IMR-90 (cell line): ENCODE results near the gene PATJ. TPM values are rescaled to one million over a fixed set of nuclear protein-coding genes. Genes with fewer than 3 reads are reported as not detected.

Experiments
- ATAC-seq: fragments of 200-7000 bp; cut with Tn5 transposase; 2 replicates; pipeline ENCODE4 v1.9.1; 2020; ENCODE audit warnings: low read depth, mild to moderate bottlenecking, moderate library complexity
- BruUV-seq: library from RNA; stranded (reverse); fragments of 400-500 nt; replicated peaks from 2 replicates; lab custom pipeline; 2021; lab: Mats Ljungman, UMichigan
- CTCF ChIA-PET: fragments of 300-600 bp; formaldehyde crosslinking; extraction: SDS; loops from one replicate; lab custom pipeline; 2021; ENCODE audit warnings: antibody characterized with exemption; lab: Yijun Ruan, JAX
- POLR2A ChIA-PET: fragments of 300-600 bp; sonication (Branson Sonifier 250); formaldehyde crosslinking; loops from one replicate; lab custom pipeline; 2022; ENCODE audit warnings: antibody characterized with exemption; ENCODE audit not compliant: unreplicated experiment; lab: Charles Lee
- DNase-seq: peaks from one replicate; pipeline ENCODE4 v3.0.0; 2013
- H2AFZ ChIP-seq: replicated peaks from 2 replicates; pipeline ENCODE3; 2013; ENCODE audit warnings: low read length, mild to moderate bottlenecking; ENCODE audit not compliant: poor library complexity
- H2AK5ac ChIP-seq: 2 replicates; pipeline ENCODE4 v1.6.1; 2013; ENCODE audit warnings: low read depth, low read length, inconsistent platforms
- H2AK9ac ChIP-seq: replicated peaks from 2 replicates; pipeline ENCODE3; 2013; ENCODE audit warnings: mild to moderate bottlenecking, low read depth, low read length, moderate library complexity; ENCODE audit not compliant: poor library complexity
- H2BK120ac ChIP-seq: 2 replicates; pipeline ENCODE4 v1.6.1; 2013; ENCODE audit warnings: low read depth, low read length, inconsistent platforms
- H2BK15ac ChIP-seq: 3 replicates; pipeline ENCODE4 v1.6.1; 2013; ENCODE audit warnings: low read depth, low read length, inconsistent platforms
- H2BK20ac ChIP-seq: 2 replicates; pipeline ENCODE4 v1.6.1; 2013; ENCODE audit warnings: low read depth, mild to moderate bottlenecking, inconsistent platforms, low read length, moderate library complexity
- H2BK5ac ChIP-seq: 2 replicates; pipeline ENCODE4 v1.6.1; 2013; ENCODE audit warnings: mild to moderate bottlenecking, low read depth, low read length, inconsistent platforms; ENCODE audit not compliant: poor library complexity, severe bottlenecking
- H3K14ac ChIP-seq: replicated peaks from 2 replicates; pipeline ENCODE4 v1.6.1; 2013; ENCODE audit warnings: low read depth, low read length, inconsistent platforms
- H3K18ac ChIP-seq: 2 replicates; pipeline ENCODE4 v1.6.1; 2013; ENCODE audit warnings: low read depth, low read length, control low read depth
- H3K23ac ChIP-seq: 2 replicates; pipeline ENCODE4 v1.6.1; 2013; ENCODE audit warnings: low read depth, low read length, inconsistent platforms
- H3K27ac ChIP-seq: 2 replicates; pipeline ENCODE4 v1.5.1; 2013; ENCODE audit warnings: mild to moderate bottlenecking, control low read depth, low read length; ENCODE audit not compliant: insufficient read depth
- H3K27me3 ChIP-seq: 2 replicates; pipeline ENCODE4 v1.6.1; 2013; ENCODE audit warnings: low read length; ENCODE audit not compliant: control insufficient read depth, insufficient read depth
- H3K36me3 ChIP-seq: 2 replicates; pipeline ENCODE4 v1.6.1; 2013; ENCODE audit warnings: low read length, mixed read lengths; ENCODE audit not compliant: control insufficient read depth, insufficient read depth
- H3K4ac ChIP-seq: 2 replicates; pipeline ENCODE4 v1.6.1; 2013; ENCODE audit warnings: low read depth, low read length, inconsistent platforms
- H3K4me1 ChIP-seq: 2 replicates; pipeline ENCODE4 v1.6.1; 2013; ENCODE audit warnings: low read length, mixed read lengths; ENCODE audit not compliant: control insufficient read depth, insufficient read depth
- H3K4me2 ChIP-seq: 2 replicates; pipeline ENCODE4 v1.6.1; 2013; ENCODE audit warnings: low read depth, mild to moderate bottlenecking, control low read depth, low read length, moderate library complexity
- H3K4me3 ChIP-seq: 2 replicates; pipeline ENCODE4 v1.5.1; 2013; ENCODE audit warnings: low read depth, mild to moderate bottlenecking, control low read depth, low read length, moderate library complexity; ENCODE audit not compliant: insufficient read depth
- H3K56ac ChIP-seq: 2 replicates; pipeline ENCODE4 v1.6.1; 2013; ENCODE audit warnings: low read length, inconsistent platforms; ENCODE audit not compliant: insufficient read depth; ENCODE audit errors: extremely low read depth
- H3K79me1 ChIP-seq, 2 experiments: 2 replicates each; pipeline ENCODE4 v1.6.1; 2013; ENCODE audit warnings: low read length in 2 of 2, inconsistent platforms in 1 of 2, low read depth in 1 of 2
- H3K9ac ChIP-seq: 2 replicates; pipeline ENCODE4 v1.6.1; 2013; ENCODE audit warnings: low read depth, low read length, control low read depth
- H3K9me1 ChIP-seq: 2 replicates; pipeline ENCODE4 v1.6.1; 2013; ENCODE audit warnings: low read length, inconsistent platforms; ENCODE audit not compliant: insufficient read depth
- H3K9me3 ChIP-seq: 2 replicates; pipeline ENCODE4 v1.6.1; 2013; ENCODE audit warnings: low read length; ENCODE audit not compliant: control insufficient read depth, insufficient read depth
- H4K20me1 ChIP-seq: 2 replicates; pipeline ENCODE4 v1.6.1; 2013; ENCODE audit warnings: low read length, inconsistent platforms; ENCODE audit not compliant: insufficient read depth
- H4K5ac ChIP-seq: 2 replicates; pipeline ENCODE4 v1.6.1; 2013; ENCODE audit warnings: mild to moderate bottlenecking, low read depth, low read length, control low read depth
- H4K8ac ChIP-seq, 2 experiments: 2 replicates each; pipeline ENCODE4 v1.6.1; 2013; ENCODE audit warnings: low read depth in 2 of 2, low read length in 2 of 2, control low read depth in 1 of 2, inconsistent platforms in 1 of 2
- H4K91ac ChIP-seq: 2 replicates; pipeline ENCODE4 v1.6.1; 2013; ENCODE audit warnings: low read depth, low read length, inconsistent platforms; ENCODE audit not compliant: insufficient read depth
- CEBPB ChIP-seq: IDR thresholded peaks from 2 replicates; pipeline ENCODE4 v1.6.1; 2012; ENCODE audit warnings: low read depth, low read length, improper control_type of control experiment
- FOS ChIP-seq: fragments of 150-350 bp; IDR thresholded peaks from 2 replicates; pipeline ENCODE4 v1.6.1; 2016; ENCODE audit warnings: low read depth, low read length
- MXI1 ChIP-seq: IDR thresholded peaks from 2 replicates; pipeline ENCODE4 v1.6.1; 2012; ENCODE audit warnings: low read depth, mild to moderate bottlenecking, low read length, moderate library complexity, borderline replicate concordance
- NFE2L2 ChIP-seq: fragments of 150-350 bp; IDR thresholded peaks from 2 replicates; pipeline ENCODE4 v1.6.1; 2016; ENCODE audit warnings: low read depth, mild to moderate bottlenecking, low read length
- RAD21 ChIP-seq: IDR thresholded peaks from 2 replicates; pipeline ENCODE4 v1.6.1; 2012; ENCODE audit warnings: low read length, improper control_type of control experiment
- RCOR1 ChIP-seq: IDR thresholded peaks from 2 replicates; pipeline ENCODE4 v1.6.1; 2012; ENCODE audit warnings: mild to moderate bottlenecking, low read length, improper control_type of control experiment; ENCODE audit not compliant: insufficient replicate concordance
- RFX5 ChIP-seq: IDR thresholded peaks from 2 replicates; pipeline ENCODE4 v1.8.0; 2012; ENCODE audit warnings: low read depth, mild to moderate bottlenecking, low read length, moderate library complexity
- SMC3 ChIP-seq: fragments of 150-350 bp; IDR thresholded peaks from 2 replicates; pipeline ENCODE4 v1.6.1; 2016; ENCODE audit warnings: low read depth, mild to moderate bottlenecking, antibody characterized with exemption, low read length, moderate library complexity
- WGBS, 2 experiments: methylation state at CpG; one replicate each; pipeline versions ENCODE4 v1.1.5 to v1.1.7; 2013; ENCODE audit warnings: missing lambda C conversion rate in 2 of 2; ENCODE audit not compliant: insufficient read length in 1 of 2; ENCODE audit errors: extremely low coverage in 2 of 2; 5-methylcytosine and 5-hydroxymethylcytosine counted together
- dilution Hi-C: fragments of 300-500 bp; cut with HindIII; formaldehyde crosslinking; loops from one replicate; pipeline ENCODE4 v1.14.3; 2018; ENCODE audit warnings: low sequenced_read_pairs; ENCODE audit not compliant: unreplicated experiment
- in situ Hi-C: fragments of 300-500 bp; cut with MboI; formaldehyde crosslinking; loops from 3 replicates; pipeline ENCODE4 v1.14.3; 2019; ENCODE audit warnings: low sequenced_read_pairs, inconsistent platforms, mixed read lengths
- intact Hi-C: fragments of 100-400 bp; cut with micrococcal nuclease; formaldehyde crosslinking; loops from 2 replicates; pipeline ENCODE4 v1.10.0; 2022
- polyA plus RNA-seq, 3 experiments: library from polyadenylated mRNA; depleted of rRNA; stranded (reverse); fragments of >200 nt; gene quantifications; 2 replicates each; pipeline ENCODE4 v1.2.3, GENCODE V29; 2012; ENCODE audit warnings: low replicate concordance in 1 of 3
- total RNA-seq: library from RNA; depleted of rRNA; stranded (reverse); fragments of >200 nt; gene quantifications from 2 replicates; pipeline ENCODE4 v1.2.3, GENCODE V29; 2012
- TF ChIP-seq, protein P1 (sequence below): fragments of 150-350 bp; IDR thresholded peaks from 2 replicates; pipeline ENCODE4 v1.6.1; 2016; ENCODE audit warnings: low read depth, mild to moderate bottlenecking, low read length, moderate library complexity, borderline replicate concordance
- TF ChIP-seq, protein P2 (sequence below): fragments of 150-350 bp; IDR thresholded peaks from 2 replicates; pipeline ENCODE4 v1.6.1; 2017; ENCODE audit warnings: mild to moderate bottlenecking, antibody characterized with exemption, low read length, low read depth

The PATJ gene
- total and polyA plus RNA-seq, 2 of the 4 experiments (the other 2 are of a cell fraction) = 2.0 to 3.4 TPM

DNA sequence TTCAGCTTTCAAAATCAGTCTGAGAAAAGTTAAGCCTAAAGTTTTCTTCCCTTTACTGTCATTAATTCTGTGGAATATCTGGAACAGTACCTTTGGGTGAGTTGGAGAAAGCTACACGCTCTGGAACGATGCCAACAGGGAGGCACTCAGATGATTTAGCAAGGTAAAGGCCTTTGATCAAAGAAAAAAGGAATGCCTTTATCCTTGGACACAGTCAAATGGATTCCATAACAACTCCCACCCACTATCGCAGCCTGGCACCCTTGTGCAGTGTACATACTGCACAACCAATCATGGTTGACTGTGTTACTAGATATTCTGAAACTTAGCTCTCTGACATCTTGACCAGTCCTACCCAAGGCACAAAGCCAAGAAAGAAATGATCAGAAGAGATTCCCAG is 218.7 kb downstream of the PATJ start:
- H3K4me3 ChIP-seq = no peak overlapping the region
- in situ Hi-C loops = no loop called here
- BruUV-seq = no TSS peak
- TF ChIP-seq, protein P1, sequence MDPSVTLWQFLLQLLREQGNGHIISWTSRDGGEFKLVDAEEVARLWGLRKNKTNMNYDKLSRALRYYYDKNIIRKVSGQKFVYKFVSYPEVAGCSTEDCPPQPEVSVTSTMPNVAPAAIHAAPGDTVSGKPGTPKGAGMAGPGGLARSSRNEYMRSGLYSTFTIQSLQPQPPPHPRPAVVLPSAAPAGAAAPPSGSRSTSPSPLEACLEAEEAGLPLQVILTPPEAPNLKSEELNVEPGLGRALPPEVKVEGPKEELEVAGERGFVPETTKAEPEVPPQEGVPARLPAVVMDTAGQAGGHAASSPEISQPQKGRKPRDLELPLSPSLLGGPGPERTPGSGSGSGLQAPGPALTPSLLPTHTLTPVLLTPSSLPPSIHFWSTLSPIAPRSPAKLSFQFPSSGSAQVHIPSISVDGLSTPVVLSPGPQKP = no peak
- TF ChIP-seq CEBPB = no peak
- TF ChIP-seq MXI1 = no peak
- TF ChIP-seq RCOR1 = no peak
- TF ChIP-seq, protein P2, sequence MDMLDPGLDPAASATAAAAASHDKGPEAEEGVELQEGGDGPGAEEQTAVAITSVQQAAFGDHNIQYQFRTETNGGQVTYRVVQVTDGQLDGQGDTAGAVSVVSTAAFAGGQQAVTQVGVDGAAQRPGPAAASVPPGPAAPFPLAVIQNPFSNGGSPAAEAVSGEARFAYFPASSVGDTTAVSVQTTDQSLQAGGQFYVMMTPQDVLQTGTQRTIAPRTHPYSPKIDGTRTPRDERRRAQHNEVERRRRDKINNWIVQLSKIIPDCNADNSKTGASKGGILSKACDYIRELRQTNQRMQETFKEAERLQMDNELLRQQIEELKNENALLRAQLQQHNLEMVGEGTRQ = no peak
- TF ChIP-seq RFX5 = no peak
- TF ChIP-seq SMC3 = no peak
- TF ChIP-seq RAD21 = no peak
- no peak for TF ChIP-seq FOS
- TF ChIP-seq NFE2L2 = no peak
- no peak overlapping the region for H3K4me2 ChIP-seq
- H3K79me1 ChIP-seq = no peaks in the 10 kb centered on the region
- H3K36me3 ChIP-seq = no peaks in the 10 kb centered on the region
- ATAC-seq (no peak), DNase-seq (no peak)
- H2BK5ac ChIP-seq = no peak overlapping the region
- H2AK9ac ChIP-seq = no peak overlapping the region
- no peak overlapping the region for H3K14ac ChIP-seq
- H3K27me3 ChIP-seq = no peaks in the 10 kb centered on the region
- H4K5ac ChIP-seq = no peak overlapping the region
- H3K9ac ChIP-seq = no peak overlapping the region
- H4K20me1 ChIP-seq = no peaks in the 10 kb centered on the region
- intact Hi-C loops = no loop called here
- H4K91ac ChIP-seq = no peak overlapping the region
- H2BK120ac ChIP-seq = no peak overlapping the region
- dilution Hi-C loops = no loop called here
- H3K4ac ChIP-seq = no peak overlapping the region
- H2AK5ac ChIP-seq = no peak overlapping the region
- H2BK20ac ChIP-seq = no peak overlapping the region
- no peak overlapping the region for H3K27ac ChIP-seq
- no peak overlapping the region for H2BK15ac ChIP-seq
- ChIA-PET POLR2A (no interaction called here), CTCF (interaction anchor here (0.8 kb wide), 1 partner anchor 9 kb away, joined by 3 read pairs; no protein-coding TSS in a partner anchor)
- H3K23ac ChIP-seq = no peak overlapping the region
- no CpG with 5 or more reads among the region's 3 CpGs for WGBS, 2 experiments
- no peaks in the 10 kb centered on the region for H3K9me3 ChIP-seq
- H3K18ac ChIP-seq = no peak overlapping the region
- no peak overlapping the region for H4K8ac ChIP-seq
- H3K9me1 ChIP-seq = no peaks in the 10 kb centered on the region
- H2AFZ ChIP-seq = no peak overlapping the region
- no peak overlapping the region for H3K56ac ChIP-seq
- no peaks in the 10 kb centered on the region for H3K4me1 ChIP-seq
